DMS114 treated with DMSO at 0.1 percent for 48 hours (cell line): ENCODE measurements around the gene PRKN.
"Not testable (repeated sequence)": the region's sequence is repeated elsewhere in the genome, so short reads cannot be mapped to it uniquely, and the experiment has no call there.

Experiments
- DNase-seq: peaks from one replicate; lab custom pipeline; 2025; ENCODE audit not compliant: unreplicated experiment; lab: John Stamatoyannopoulos, UW

PRKN gene

GRCh38 chr6:161940519-161940918 is 787.0 kb downstream of the PRKN start:
- DNase-seq, result no peak

DNA sequence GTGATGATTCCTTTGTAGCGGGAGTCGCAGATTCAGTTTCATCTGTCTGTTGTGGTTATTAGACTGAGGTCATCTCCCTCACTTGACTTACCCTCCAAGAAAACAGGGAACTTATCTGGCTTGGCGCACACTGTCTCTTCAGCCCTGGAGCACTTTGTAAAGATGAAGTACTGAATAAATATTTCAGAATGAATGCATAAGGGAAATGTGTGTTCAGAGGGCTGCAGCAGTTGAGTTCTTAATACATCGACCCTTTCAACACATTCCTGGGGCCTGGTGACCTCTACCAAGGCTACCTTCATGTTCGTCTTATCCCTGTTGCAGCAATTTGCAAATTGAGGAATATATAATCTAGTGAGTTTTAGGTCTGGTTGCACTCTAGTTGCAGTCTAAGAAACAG is 801.2 kb downstream of the PRKN start:
- DNase-seq, result no peak

- no peak for DNase-seq
These were observed 803.0 kb downstream of the PRKN start for GRCh38 chr6:161924516-161925116.

DNA sequence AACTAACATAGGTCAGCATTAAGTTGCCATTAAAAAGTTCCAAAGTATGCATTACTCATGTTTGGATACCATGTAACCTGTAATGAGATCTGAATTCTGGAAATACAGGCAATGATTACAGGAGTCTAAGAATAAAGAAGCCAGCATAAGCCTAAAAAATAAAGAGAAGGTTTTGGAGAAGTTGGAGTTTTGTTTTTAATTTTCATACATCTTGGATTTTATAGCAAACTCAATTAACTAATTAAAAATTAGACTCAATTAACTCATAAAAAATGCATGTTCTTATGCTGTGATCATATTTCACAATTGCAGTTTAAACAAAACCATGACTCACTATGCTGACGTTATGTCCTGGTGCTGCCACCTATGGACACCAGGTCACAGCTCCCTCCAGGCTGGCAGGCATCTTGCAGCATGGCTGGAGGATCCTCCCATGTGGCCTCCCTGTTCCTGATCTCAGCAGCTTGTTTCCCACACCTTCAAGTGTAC is 804.9 kb downstream of the PRKN start:
- DNase-seq, result no peak

- no peak for DNase-seq
These were observed 805.8 kb downstream of the PRKN start for GRCh38 chr6:161921602-161922395.

DNA sequence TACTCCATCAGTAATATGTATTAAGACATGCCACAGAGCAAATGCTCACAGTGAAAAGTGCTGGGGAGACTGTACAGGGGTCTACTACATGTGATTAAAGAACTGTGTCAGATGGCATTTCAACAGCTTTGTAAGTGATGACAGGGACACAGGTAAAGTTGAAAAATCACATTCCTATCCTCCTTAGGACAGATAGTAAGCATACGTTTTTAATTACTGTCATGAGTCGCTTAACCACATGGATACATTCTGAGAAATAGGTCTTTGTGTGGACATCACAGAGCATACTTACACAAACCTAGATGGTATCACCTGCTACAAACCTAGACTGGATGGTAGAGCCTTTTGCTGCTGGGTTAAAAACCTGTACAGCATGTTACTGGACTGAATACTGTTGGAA is 807.9 kb downstream of the PRKN start:
- DNase-seq, result no peak

- DNase-seq, result no peak
These were observed 808.8 kb downstream of the PRKN start for GRCh38 chr6:161918628-161919205.

- no peak for DNase-seq
These were observed 809.4 kb downstream of the PRKN start for GRCh38 chr6:161918109-161918531.

- no peak for DNase-seq
These were observed 809.9 kb downstream of the PRKN start for GRCh38 chr6:161917645-161918044.

- no peak for DNase-seq
These were observed 812.1 kb downstream of the PRKN start for GRCh38 chr6:161915456-161915964.

DNA sequence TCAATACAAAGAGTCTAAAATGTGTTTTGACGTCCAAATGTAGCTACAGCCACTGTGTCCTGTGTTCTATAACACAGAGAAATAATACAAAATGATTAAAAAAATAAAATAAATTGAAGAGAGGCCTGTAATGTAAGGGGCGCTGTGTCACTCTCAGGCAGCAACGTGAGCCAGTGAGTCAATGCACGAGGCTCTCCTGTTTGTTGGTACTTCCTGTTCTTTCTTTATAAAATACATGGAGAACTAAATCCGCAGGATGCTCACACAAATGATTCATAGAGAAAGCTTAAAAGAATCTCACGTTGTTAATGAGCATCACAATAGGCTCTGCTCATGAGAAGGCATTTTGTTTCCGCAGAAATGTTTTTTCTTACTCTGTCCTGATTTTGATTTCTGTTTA is 818.7 kb downstream of the PRKN start:
- no peak for DNase-seq

DNA sequence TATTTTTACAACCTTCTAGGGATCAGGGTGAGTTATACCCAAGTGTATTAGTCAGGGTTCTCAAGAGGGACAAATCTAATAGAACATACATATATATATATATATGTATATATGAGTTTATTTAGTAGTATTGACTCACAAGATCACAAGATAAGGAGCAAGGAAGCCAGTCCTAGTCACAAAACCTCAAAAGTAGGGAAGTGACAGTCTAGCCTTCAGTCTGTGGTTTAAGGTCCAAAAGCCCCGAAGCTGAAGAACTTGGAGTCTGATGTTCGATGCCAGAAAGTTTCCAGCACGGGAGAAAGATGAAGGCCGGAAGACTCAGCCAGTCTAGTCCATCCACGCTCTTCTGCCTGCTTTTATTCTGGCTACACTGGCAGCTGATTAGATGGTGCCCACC is 821.0 kb downstream of the PRKN start:
- DNase-seq, result no peak

DNA sequence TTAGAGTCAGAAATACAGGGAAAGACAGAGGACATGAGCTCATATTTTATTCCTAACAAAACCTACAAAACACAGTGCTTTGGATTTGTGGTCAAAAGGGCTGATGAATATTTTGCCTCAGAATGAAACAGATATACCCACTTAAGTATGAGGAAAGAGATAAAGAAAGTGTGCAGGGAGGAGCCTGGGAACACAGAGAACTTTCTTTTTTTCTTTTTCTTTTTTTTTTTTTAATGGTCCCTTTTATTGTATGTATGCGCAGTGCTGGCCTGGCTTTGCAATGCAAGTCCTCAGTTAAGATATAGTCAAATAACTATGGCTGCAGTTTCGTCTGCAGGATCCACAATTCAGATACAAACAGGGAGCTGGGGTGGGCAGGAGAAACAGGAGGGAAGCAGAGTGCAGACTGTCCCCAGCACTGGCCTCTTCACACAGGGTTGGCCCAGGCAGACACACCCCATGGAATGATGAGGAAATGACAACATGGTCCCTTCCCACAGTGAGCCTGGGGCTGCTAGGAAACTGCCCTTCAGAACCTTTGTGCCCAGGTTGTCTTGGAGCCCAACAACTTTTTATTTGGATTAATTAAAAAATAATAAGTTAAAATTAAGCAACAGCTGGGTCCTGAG is 823.9 kb downstream of the PRKN start:
- no peak for DNase-seq

GRCh38 chr6:161901740-161902426 is 825.7 kb downstream of the PRKN start:
- DNase-seq, result no peak

DNA sequence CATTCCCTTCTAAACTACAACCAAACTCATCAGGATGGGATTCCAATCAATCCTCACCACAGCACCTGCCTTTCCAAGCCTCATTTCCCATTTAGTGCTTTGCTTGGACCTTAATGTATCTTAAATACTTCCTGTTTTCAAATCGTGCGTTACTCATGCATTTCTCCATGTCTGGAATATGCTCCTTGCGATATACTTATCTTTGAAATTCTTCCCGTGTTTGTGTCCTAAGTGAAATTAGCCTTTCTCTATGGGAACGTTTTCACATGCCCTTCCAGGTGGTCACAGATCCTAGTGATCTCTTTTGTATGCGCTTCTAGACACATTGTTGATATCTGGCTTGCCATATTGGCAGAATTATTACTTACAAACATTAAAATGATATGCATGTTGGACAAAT is 833.1 kb downstream of the PRKN start:
- no peak for DNase-seq

GRCh38 chr6:161891542-161891941 is 836.0 kb downstream of the PRKN start:
- DNase-seq, result no peak

DNA sequence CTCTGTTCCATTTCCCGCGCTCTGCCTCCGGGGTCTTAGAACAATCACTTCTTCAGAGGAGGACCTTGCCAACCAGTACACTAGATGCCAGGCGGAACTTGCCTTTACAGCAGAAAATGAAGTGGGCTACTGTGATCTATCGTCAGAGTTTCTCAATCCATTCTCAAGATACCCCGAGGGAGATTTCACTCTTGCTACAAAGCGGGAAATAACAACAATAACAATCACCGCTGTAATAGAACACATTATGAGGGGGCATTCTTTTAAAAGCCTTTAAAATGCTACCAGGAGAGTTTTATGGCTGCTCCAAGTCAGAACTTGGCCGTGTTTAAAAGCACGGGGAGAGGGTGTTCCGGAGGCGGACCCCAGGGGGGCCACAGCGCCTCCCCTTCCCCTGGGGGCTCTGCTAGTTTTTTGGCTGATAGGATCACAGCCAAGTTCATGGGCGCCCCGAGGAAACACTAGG is 836.7 kb downstream of the PRKN start:
- no peak for DNase-seq

- no peak for DNase-seq
These were observed 837.3 kb downstream of the PRKN start for GRCh38 chr6:161890133-161890831.

DNA sequence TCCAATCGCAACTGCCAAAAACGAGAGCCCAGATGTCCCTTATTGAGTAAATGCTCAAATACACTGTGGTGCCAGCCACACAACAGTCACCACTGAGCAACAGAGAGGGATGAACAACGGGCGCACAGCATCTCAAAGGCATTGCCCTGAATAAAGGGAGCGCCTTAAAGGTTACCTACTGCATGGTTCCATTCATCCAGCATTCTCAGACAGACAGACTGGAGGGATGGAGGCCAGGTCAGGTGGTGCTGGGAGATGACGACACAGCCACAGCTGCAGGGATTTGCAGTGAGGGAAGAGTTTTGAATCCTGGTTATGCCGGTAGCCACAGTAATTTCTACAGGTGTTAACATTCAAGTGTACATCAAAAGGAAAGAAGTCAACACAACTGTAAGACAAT is 838.2 kb downstream of the PRKN start:
- no peak for DNase-seq

DNA sequence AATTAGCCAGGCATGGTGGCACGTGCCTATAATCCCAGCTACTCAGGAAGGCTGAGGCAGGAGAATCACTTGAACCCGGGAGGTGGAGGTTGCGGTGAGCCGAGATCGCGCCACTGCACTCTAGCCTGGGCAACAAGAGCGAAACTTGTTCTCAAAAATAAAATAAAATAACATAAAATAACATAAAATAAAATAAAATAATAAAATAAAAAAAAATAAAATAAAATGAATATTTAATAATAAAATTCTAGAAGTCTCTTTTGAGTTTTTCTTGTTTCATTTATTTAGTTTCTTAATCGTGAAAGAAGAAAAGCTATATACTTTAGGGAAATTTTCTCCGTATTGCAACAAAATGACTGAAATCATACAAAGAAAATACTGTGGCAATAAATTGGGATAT is 841.0 kb downstream of the PRKN start:
- DNase-seq, result not testable (repeated sequence)
